ENCODE data around the gene RELL2. TPM values are rescaled to one million over a fixed set of nuclear protein-coding genes. Genes with fewer than 3 reads are reported as not detected.

Gene RELL2
- polyA plus RNA-seq, 1 of the 3 experiments (the other 2 are of a cell fraction) = 15.6 TPM

GRCh38 chr5:141608046-141608445 is 28.8 kb upstream of the RELL2 start (continued):
- no peak for TF ChIP-seq EP300 (IDR thresholded peaks at IDR 0.05; ENCODE audit: borderline replicate concordance in 1 of 2, low read depth in 1 of 2, low read length in 1 of 2)
- TF ChIP-seq RFX5 (IDR thresholded peaks at IDR 0.05; ENCODE audit: low read length) = no peak
- no peak for TF ChIP-seq TEAD4 (IDR thresholded peaks at IDR 0.05; ENCODE audit: borderline replicate concordance, insufficient read depth)
- TF ChIP-seq CHD2 (IDR thresholded peaks at IDR 0.05; ENCODE audit: low read length, partially characterized antibody) = no peak
- TF ChIP-seq JUND (IDR thresholded peaks at IDR 0.05) = no peak
- TF ChIP-seq NRF1 (IDR thresholded peaks at IDR 0.05; ENCODE audit: low read depth, low read length) = no peak

GRCh38 chr5:141608557-141608956 is 28.2 kb upstream of the RELL2 start:
- DNase-seq = no peak
- H3K9ac ChIP-seq = no peak overlapping the region
- H3K4me3 ChIP-seq (ENCODE audit: low read depth in 2 of 2, low read length in 1 of 2) = no peak overlapping the region
- POLR2A ChIA-PET = no interaction called here
- H3F3A ChIP-seq (replicated peaks; ENCODE audit: insufficient read depth) = peaks cover 6% of the 10 kb centered on the region
- no peaks in the 10 kb centered on the region for H4K20me1 ChIP-seq (ENCODE audit: insufficient read depth)
- H3K4me2 ChIP-seq = no peak overlapping the region
- H3K27me3 ChIP-seq (ENCODE audit: insufficient read depth) = no peaks in the 10 kb centered on the region
- H3K27ac ChIP-seq (ENCODE audit: low read depth in 2 of 2, low read length in 1 of 2) = no peak overlapping the region
- H2AFZ ChIP-seq (ENCODE audit: low read depth) = no peak overlapping the region
- peaks cover 4% of the 10 kb centered on the region in 2 experiments for H3K36me3 ChIP-seq (replicated peaks in 1 of 2; ENCODE audit: control insufficient read depth in 1 of 2, insufficient read depth in 2 of 2, low read length in 1 of 2)
- H3K79me2 ChIP-seq (ENCODE audit: insufficient read depth) = peaks cover 94% of the 10 kb centered on the region
- TF ChIP-seq PBX3 (IDR thresholded peaks at IDR 0.05) (no peak), NFIC (IDR thresholded peaks at IDR 0.05; ENCODE audit: borderline replicate concordance) (no peak), NRF1 (IDR thresholded peaks at IDR 0.05; ENCODE audit: low read depth, low read length) (no peak), MEF2A (IDR thresholded peaks at IDR 0.05; ENCODE audit: borderline replicate concordance, low read depth) (no peak), FOSL2 (IDR thresholded peaks at IDR 0.05; ENCODE audit: borderline replicate concordance, low read depth) (no peak)
- no peaks in the 10 kb centered on the region for H3K9me2 ChIP-seq
- no peaks in the 10 kb centered on the region for H3K9me3 ChIP-seq
- CTCF ChIA-PET = interaction anchor here (1.6 to 4.2 kb wide), 3 partner anchors 11 to 17 kb away, joined by 5 to 32 read pairs (median 13); partner anchors contain the start of gene DIAPH1
- WGBS (ENCODE audit: low lambda C conversion rate) = 93% methylated on average over 1 of the region's 1 CpG
- H3K4me1 ChIP-seq (ENCODE audit: control insufficient read depth in 1 of 2, insufficient read depth in 2 of 2, low read depth in 1 of 2, low read length in 1 of 2) = peaks cover 0 to 8% of the 10 kb centered on the region in 2 experiments; a peak in 2 of 4 replicates

GRCh38 chr5:141609044-141609443 is 27.8 kb upstream of the RELL2 start:
- no peaks in the 10 kb centered on the region for H4K20me1 ChIP-seq (ENCODE audit: insufficient read depth)
- CTCF ChIA-PET = interaction anchor here (1.5 to 4.2 kb wide), 3 partner anchors 10 to 17 kb away, joined by 11 to 32 read pairs (median 13); partner anchors contain the start of gene DIAPH1
- peaks cover 94% of the 10 kb centered on the region for H3K79me2 ChIP-seq (ENCODE audit: insufficient read depth)

More at GRCh38 chr5:141609044-141609443, 27.8 kb upstream of the RELL2 start:
- Histone ChIP-seq H3K9ac (no peak overlapping the region), H3K4me1 (ENCODE audit: control insufficient read depth in 1 of 2, insufficient read depth in 2 of 2, low read depth in 1 of 2, low read length in 1 of 2) (peaks cover 0 to 8% of the 10 kb centered on the region in 2 experiments; a peak in 2 of 4 replicates), H2AFZ (ENCODE audit: low read depth) (no peak overlapping the region), H3K36me3 (replicated peaks in 1 of 2; ENCODE audit: control insufficient read depth in 1 of 2, insufficient read depth in 2 of 2, low read length in 1 of 2) (peaks cover 4% of the 10 kb centered on the region in 2 experiments), H3F3A (replicated peaks; ENCODE audit: insufficient read depth) (peaks cover 6% of the 10 kb centered on the region), H3K9me2 (no peaks in the 10 kb centered on the region), H3K27ac (ENCODE audit: low read depth in 2 of 2, low read length in 1 of 2) (no peak overlapping the region), H3K4me2 (no peak overlapping the region), H3K27me3 (ENCODE audit: insufficient read depth) (no peaks in the 10 kb centered on the region), H3K4me3 (ENCODE audit: low read depth in 2 of 2, low read length in 1 of 2) (no peak overlapping the region), H3K9me3 (no peaks in the 10 kb centered on the region)
- POLR2A ChIA-PET = no interaction called here
- TF ChIP-seq FOXM1 (IDR thresholded peaks at IDR 0.05; ENCODE audit: low read depth) (no peak), MEF2A (IDR thresholded peaks at IDR 0.05; ENCODE audit: borderline replicate concordance, low read depth) (no peak), SIN3A (IDR thresholded peaks at IDR 0.05; ENCODE audit: borderline replicate concordance, low read depth, low read length) (no peak), PBX3 (IDR thresholded peaks at IDR 0.05) (no peak), RXRA (IDR thresholded peaks at IDR 0.05; ENCODE audit: borderline replicate concordance, low read depth) (no peak), RFX5 (IDR thresholded peaks at IDR 0.05; ENCODE audit: low read length) (no peak), NFIC (IDR thresholded peaks at IDR 0.05; ENCODE audit: borderline replicate concordance) (no peak), YY1 (IDR thresholded peaks at IDR 0.05; ENCODE audit: low read depth) (no peak), ELF1 (IDR thresholded peaks at IDR 0.05) (no peak), GATA2 (CRISPR knock-in tag; IDR thresholded peaks at IDR 0.05) (no peak), MAX (IDR thresholded peaks at IDR 0.05; ENCODE audit: low read depth) (no peak), USF1 (IDR thresholded peaks at IDR 0.05; ENCODE audit: borderline replicate concordance, low read depth) (no peak)
- no peak for DNase-seq
- 97% methylated on average over 3 of the region's 3 CpGs for WGBS (ENCODE audit: low lambda C conversion rate)

Measured in SK-N-SH (cell line).